Measurements from ENCODE around the gene CASTOR1.

- TF ChIP-seq CTCF (tag by site-specific recombination; IDR thresholded peaks at IDR 0.05), result no peak
- no peak for TF ChIP-seq MYNN (tag by site-specific recombination; IDR thresholded peaks at IDR 0.05; ENCODE audit: borderline replicate concordance)
- no peak for TF ChIP-seq ZNF660 (tag by site-specific recombination; IDR thresholded peaks at IDR 0.05)
- TF ChIP-seq ZNF585B (tag by site-specific recombination; IDR thresholded peaks at IDR 0.05), result no peak
- no peak for TF ChIP-seq HOXA7 (CRISPR knock-in tag; IDR thresholded peaks at IDR 0.05; ENCODE audit: borderline replicate concordance)
- TF ChIP-seq ZNF639 (tag by site-specific recombination; IDR thresholded peaks at IDR 0.05), result no peak
- TF ChIP-seq SP2 (tag by site-specific recombination; IDR thresholded peaks at IDR 0.05), result no peak
Measured at GRCh38 chr22:30338802-30339201, 49.5 kb upstream of the CASTOR1 start.
